ENCODE data around the gene GPC3. TPM values are rescaled to one million over a fixed set of nuclear protein-coding genes. Genes with fewer than 3 reads are reported as not detected.
"Not testable (repeated sequence)": the region's sequence is repeated elsewhere in the genome, so short reads cannot be mapped to it uniquely, and the experiment has no call there.

Gene GPC3
- total RNA-seq, 1 donor from 2014 or later: 1,039 TPM

DNA sequence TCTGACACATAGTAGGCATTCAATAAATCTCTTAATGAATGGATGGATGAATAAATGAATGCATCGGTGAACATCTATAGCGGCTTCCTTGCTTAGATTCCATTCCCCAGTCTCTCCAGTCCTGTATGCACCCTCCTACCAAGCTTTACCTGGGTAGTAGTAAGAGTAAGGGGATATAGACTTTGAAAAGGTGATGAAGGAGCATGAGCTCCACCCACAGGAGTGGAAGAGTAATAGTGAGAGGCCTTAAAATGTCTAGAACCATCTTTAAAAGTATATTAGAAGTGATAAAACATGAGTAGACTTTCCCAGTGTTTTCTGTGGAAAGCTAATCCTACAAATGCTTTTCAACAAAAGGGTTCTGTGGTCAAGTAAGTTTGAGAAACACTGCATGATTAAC lies 35.5 kb upstream of the GPC3 start:
- H3F3A ChIP-seq (ENCODE audit: low read depth): peaks cover 26% of the 10 kb centered on the region
- H3K9ac ChIP-seq: no peak overlapping the region
- Mint-ChIP-seq H3K9me3 (no peaks in the 10 kb centered on the region), H3K4me3 (no peak overlapping the region), H3K27ac (no peak overlapping the region), H3K27me3 (ENCODE audit: insufficient read depth, low read depth) (peaks cover 2% of the 10 kb centered on the region), H3K36me3 (no peaks in the 10 kb centered on the region), H3K4me1 (peaks cover 21% of the 10 kb centered on the region)
- no peak overlapping the region for H3K27ac ChIP-seq
- H2AFZ ChIP-seq (replicated peaks): no peak overlapping the region
- TF ChIP-seq EZH2phosphoT487 (IDR thresholded peaks at IDR 0.05) (no peak), CTCF (IDR thresholded peaks at IDR 0.05) (peak; percentile 48), EZH2 (IDR thresholded peaks at IDR 0.05) (no peak)
- H4K20me1 ChIP-seq (ENCODE audit: low read depth): no peaks in the 10 kb centered on the region
- no peaks in the 10 kb centered on the region for H3K79me2 ChIP-seq (ENCODE audit: low read depth)
- H3K9me3 ChIP-seq (ENCODE audit: low read depth): no peaks in the 10 kb centered on the region
- H3K27me3 ChIP-seq: no peaks in the 10 kb centered on the region
- no peak overlapping the region for H3K4me2 ChIP-seq
- H3K4me1 ChIP-seq: peaks cover 25% of the 10 kb centered on the region
- H3K4me3 ChIP-seq: no peak overlapping the region
- no peak for DNase-seq (ENCODE audit: low spot score)
- H3K36me3 ChIP-seq: no peaks in the 10 kb centered on the region

DNA sequence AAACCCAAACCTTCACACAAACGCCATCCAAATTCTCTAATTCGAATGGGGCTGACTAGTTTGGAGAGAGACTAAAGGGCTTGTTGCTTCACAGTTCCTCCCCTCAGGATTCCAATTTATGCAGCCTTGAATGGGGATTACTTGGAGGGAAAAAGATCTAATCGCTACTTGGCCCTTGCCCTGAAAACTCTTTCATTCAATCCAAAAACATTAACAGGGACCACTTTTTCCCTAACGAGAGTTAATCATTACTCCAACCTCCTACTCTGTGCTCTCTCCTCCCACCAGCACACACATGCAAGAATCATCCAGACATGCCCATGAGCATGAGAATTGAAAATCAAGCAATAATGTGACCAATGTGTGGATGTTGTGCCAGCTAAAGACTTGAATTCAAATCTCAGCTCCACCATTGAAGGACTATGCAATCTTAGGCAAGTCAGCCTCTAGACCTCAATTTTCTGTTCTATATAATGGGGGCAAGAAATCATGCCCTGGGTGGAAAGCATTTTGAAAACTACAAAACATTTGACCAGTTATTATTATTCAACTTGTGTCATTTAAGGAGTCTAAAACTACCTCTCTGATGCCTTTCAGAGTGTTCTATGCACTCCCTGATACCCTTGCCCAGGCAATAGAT lies 34.3 kb upstream of the GPC3 start:
- H3K27me3 Mint-ChIP-seq (ENCODE audit: insufficient read depth, low read depth): peaks cover 2% of the 10 kb centered on the region
- Histone ChIP-seq H2AFZ (replicated peaks) (no peak overlapping the region), H3K4me2 (peak overlapping the region; percentile 16), H3K27ac (peak overlapping the region; percentile 5), H3K79me2 (ENCODE audit: low read depth) (no peaks in the 10 kb centered on the region), H3K4me1 (peaks cover 24% of the 10 kb centered on the region), H3K27me3 (no peaks in the 10 kb centered on the region), H3F3A (ENCODE audit: low read depth) (peaks cover 26% of the 10 kb centered on the region), H3K9ac (no peak overlapping the region), H4K20me1 (ENCODE audit: low read depth) (no peaks in the 10 kb centered on the region), H3K9me3 (ENCODE audit: low read depth) (no peaks in the 10 kb centered on the region), H3K4me3 (no peak overlapping the region), H3K36me3 (no peaks in the 10 kb centered on the region)
- TF ChIP-seq EZH2phosphoT487 (IDR thresholded peaks at IDR 0.05) (no peak), EZH2 (IDR thresholded peaks at IDR 0.05) (no peak), CTCF (IDR thresholded peaks at IDR 0.05) (no peak)
- H3K4me3 Mint-ChIP-seq: no peak overlapping the region
- H3K9me3 Mint-ChIP-seq: no peaks in the 10 kb centered on the region
- DNase-seq (ENCODE audit: low spot score): peak; percentile 28
- no peak overlapping the region for H3K27ac Mint-ChIP-seq
- H3K36me3 Mint-ChIP-seq: no peaks in the 10 kb centered on the region
- peaks cover 18% of the 10 kb centered on the region for H3K4me1 Mint-ChIP-seq

DNA sequence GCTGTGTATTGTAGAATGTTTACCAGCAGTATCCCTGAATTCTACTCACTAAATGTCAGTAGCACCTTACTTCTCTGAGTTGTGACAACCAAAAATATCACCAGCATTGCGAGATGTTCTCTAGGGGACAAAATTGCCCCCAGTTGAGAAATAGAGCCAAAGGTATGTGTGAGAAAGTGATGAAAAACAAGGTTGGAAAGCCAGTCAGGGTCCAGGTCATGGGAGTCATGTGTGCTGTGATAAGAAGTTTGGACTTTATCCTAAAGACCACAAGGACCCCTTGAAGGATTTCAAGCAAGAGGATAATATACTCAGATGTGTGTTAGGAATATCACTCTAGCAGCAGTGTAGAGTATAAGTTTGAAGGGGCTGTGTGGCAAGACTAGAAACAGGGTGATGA lies 30.9 kb upstream of the GPC3 start:
- not testable (repeated sequence) for H3K4me3 ChIP-seq; H3K4me2 ChIP-seq; H4K20me1 ChIP-seq (ENCODE audit: low read depth); DNase-seq (ENCODE audit: low spot score); H3K9ac ChIP-seq; H3K9me3 Mint-ChIP-seq; H3K27me3 ChIP-seq; H3K36me3 Mint-ChIP-seq; H3K9me3 ChIP-seq (ENCODE audit: low read depth); H3K27ac Mint-ChIP-seq; H3K4me3 Mint-ChIP-seq; H3K36me3 ChIP-seq; H3K27ac ChIP-seq; H3K4me1 ChIP-seq; H3K79me2 ChIP-seq (ENCODE audit: low read depth); H2AFZ ChIP-seq (replicated peaks); H3K27me3 Mint-ChIP-seq (ENCODE audit: insufficient read depth, low read depth)
- peaks cover 19% of the 10 kb centered on the region for H3F3A ChIP-seq (ENCODE audit: low read depth)
- H3K4me1 Mint-ChIP-seq: peaks cover 34% of the 10 kb centered on the region

DNA sequence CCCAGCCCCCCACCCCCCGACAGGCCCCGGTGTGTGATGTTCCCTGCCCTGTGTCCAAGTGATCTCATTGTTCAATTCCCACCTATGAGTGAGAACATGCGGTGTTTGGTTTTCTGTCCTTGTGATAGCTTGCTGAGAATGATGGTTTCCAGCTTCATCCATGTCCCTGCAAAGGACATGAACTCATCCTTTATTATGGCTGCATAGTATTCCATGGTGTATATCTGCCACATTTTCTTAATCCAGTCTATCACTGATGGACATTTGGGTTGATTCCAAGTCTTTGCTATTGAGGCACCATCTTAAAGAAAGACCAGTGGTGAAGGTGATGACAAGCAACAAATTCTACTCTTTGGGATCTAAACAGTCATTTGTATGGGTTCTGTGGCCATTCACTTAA lies 30.1 kb upstream of the GPC3 start:
- H3K4me1 Mint-ChIP-seq: peaks cover 34% of the 10 kb centered on the region
- not testable (repeated sequence) for H3K27me3 ChIP-seq; H3K27ac Mint-ChIP-seq; H3K27me3 Mint-ChIP-seq (ENCODE audit: insufficient read depth, low read depth); H3K4me3 ChIP-seq; H3K36me3 Mint-ChIP-seq; H3K4me1 ChIP-seq; H3K9me3 ChIP-seq (ENCODE audit: low read depth); H3K9ac ChIP-seq; H3K36me3 ChIP-seq; H3K79me2 ChIP-seq (ENCODE audit: low read depth); DNase-seq (ENCODE audit: low spot score); H3K9me3 Mint-ChIP-seq; H3K27ac ChIP-seq; H2AFZ ChIP-seq (replicated peaks); H3K4me3 Mint-ChIP-seq; H4K20me1 ChIP-seq (ENCODE audit: low read depth); H3K4me2 ChIP-seq
- peaks cover 19% of the 10 kb centered on the region for H3F3A ChIP-seq (ENCODE audit: low read depth)
